ENCODE results near the gene GSDME. TPM values are rescaled to one million over a fixed set of nuclear protein-coding genes. Genes with fewer than 3 reads are reported as not detected.

The GSDME gene
- total and polyA plus RNA-seq, 8 donors: 8.3 to 16.6 (median 12.4) TPM

DNA sequence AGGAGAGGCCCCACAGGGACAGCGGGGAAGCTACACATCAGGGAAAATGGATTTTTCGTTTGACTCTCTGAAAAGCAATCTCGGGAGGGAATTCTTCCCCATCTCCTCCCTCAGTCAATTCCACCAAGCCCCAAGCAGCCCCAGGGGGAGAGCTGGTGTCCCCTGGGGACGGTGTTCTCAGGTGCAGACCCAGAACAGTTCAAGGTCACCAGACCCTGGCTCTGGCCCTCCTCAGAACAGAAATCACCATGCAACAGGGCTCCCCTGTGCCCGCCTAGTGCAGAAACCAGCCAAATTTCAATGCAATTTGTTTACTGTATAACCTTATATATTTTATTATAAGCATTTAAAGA is 34.1 kb downstream of the GSDME start:
- intact Hi-C loops (cut with DNase I): no loop called here
- H3K4me3 ChIP-seq: no peak overlapping the region
- no peak for DNase-seq
- no peaks in the 10 kb centered on the region for H3K27me3 ChIP-seq
- no peaks in the 10 kb centered on the region for H3K4me1 ChIP-seq
- H3K9me3 ChIP-seq: no peaks in the 10 kb centered on the region
- TF ChIP-seq, protein P1, sequence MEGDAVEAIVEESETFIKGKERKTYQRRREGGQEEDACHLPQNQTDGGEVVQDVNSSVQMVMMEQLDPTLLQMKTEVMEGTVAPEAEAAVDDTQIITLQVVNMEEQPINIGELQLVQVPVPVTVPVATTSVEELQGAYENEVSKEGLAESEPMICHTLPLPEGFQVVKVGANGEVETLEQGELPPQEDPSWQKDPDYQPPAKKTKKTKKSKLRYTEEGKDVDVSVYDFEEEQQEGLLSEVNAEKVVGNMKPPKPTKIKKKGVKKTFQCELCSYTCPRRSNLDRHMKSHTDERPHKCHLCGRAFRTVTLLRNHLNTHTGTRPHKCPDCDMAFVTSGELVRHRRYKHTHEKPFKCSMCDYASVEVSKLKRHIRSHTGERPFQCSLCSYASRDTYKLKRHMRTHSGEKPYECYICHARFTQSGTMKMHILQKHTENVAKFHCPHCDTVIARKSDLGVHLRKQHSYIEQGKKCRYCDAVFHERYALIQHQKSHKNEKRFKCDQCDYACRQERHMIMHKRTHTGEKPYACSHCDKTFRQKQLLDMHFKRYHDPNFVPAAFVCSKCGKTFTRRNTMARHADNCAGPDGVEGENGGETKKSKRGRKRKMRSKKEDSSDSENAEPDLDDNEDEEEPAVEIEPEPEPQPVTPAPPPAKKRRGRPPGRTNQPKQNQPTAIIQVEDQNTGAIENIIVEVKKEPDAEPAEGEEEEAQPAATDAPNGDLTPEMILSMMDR (IDR thresholded peaks at IDR 0.05): no peak
- no peak for ATAC-seq
- H3K36me3 ChIP-seq: no peaks in the 10 kb centered on the region
- no peak overlapping the region for H3K27ac ChIP-seq

DNA sequence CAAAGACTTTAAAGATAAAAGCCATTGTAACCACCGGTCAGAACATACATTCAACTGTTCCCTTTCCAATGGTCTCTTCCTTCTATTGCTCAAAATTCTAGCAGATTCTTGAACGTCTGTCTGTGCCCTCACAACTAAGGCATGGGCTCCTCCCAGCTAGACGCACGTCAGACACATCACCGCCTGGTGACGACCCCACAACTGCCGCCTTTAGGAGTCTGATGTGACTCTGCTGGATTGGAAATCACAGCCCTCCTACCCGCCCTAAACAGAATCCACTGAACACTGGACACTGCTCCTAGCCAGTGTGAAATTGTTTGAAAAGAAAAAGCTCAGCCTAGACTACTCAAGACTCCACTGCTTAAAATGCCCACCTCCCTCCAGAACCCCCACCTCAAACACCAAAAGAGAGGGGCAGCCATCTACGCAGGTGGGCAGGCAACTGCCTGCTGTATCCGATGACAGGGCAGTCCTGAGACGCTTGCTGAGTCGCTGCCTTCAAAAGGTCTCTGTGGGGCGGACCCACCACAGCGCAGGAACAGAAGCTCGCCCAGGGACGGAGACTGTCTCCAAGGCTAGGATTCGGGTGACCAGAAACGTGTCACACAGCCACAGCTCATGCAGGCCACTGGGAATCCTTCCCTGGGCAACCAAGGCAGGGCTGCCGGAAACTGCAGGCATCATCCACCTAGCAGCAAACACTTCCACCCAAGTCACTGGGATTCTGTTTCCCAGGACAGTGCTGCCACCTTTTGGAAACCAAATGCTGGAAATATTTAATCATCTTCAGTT is 34.7 kb downstream of the GSDME start:
- no peaks in the 10 kb centered on the region for H3K36me3 ChIP-seq
- no peaks in the 10 kb centered on the region for H3K4me1 ChIP-seq
- no peaks in the 10 kb centered on the region for H3K9me3 ChIP-seq
- DNase-seq: peak in 1 of 4 donors; percentile 54
- TF ChIP-seq, protein P1 (IDR thresholded peaks at IDR 0.05): no peak
- H3K27me3 ChIP-seq: no peaks in the 10 kb centered on the region
- intact Hi-C loops (cut with DNase I): no loop called here
- peak; percentile 36 for ATAC-seq
- H3K4me3 ChIP-seq: no peak overlapping the region
- H3K27ac ChIP-seq: no peak overlapping the region

DNA sequence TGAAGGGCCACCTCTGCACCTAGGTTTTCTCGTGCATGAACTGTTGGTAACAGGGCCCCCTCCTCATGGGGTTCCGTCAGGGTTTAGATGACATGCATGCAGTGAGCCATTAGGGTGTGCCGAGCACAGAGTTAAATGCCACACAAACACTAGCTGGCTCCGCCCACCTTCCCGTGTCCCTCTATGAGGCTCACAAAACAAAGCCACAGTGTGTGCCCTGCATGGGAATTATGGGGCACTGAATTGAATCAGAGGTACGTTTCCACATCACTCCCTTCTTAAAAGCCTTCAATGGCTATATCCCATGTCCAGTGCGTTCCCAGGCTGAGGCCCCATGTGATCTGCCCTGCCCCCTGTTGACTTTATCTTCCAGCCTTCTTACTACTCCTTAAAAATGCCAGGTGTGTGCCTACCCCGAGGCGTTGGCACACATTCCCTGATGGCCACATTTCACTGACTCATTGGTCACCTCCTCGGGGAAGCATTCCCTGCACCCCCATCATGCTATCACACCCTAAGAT is 35.7 kb downstream of the GSDME start:
- Histone ChIP-seq H3K9me3 (no peaks in the 10 kb centered on the region), H3K4me3 (no peak overlapping the region), H3K4me1 (no peaks in the 10 kb centered on the region), H3K27me3 (no peaks in the 10 kb centered on the region), H3K36me3 (no peaks in the 10 kb centered on the region), H3K27ac (no peak overlapping the region)
- no peak for DNase-seq
- intact Hi-C loops (cut with DNase I): no loop called here
- ATAC-seq: peak; percentile 35
- TF ChIP-seq, protein P1 (IDR thresholded peaks at IDR 0.05): no peak

DNA sequence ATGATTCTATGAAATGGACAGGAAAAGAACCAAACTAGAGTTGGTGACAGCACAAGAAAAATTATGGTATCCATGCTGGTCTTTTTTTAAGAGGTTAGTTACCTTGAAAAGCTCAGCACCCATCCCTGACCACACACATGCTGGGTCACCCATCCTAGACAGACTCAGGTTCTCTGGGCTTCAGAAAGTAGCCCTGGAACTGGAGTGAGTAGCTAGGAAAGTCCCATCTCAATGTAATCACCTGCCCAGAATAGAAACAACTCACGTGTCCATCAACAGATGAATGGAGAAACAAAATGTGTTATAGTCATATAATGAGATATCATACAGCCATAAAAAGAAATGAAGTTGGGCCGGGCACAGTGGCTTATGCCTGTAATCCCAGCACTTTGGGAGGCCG is 37.0 kb downstream of the GSDME start:
- intact Hi-C loops (cut with DNase I): no loop called here
- Histone ChIP-seq H3K27ac (no peak overlapping the region), H3K9me3 (no peaks in the 10 kb centered on the region), H3K4me3 (no peak overlapping the region), H3K36me3 (no peaks in the 10 kb centered on the region), H3K4me1 (no peaks in the 10 kb centered on the region), H3K27me3 (no peaks in the 10 kb centered on the region)
- DNase-seq: no peak
- no peak for ATAC-seq
- TF ChIP-seq, protein P1 (IDR thresholded peaks at IDR 0.05): no peak

DNA sequence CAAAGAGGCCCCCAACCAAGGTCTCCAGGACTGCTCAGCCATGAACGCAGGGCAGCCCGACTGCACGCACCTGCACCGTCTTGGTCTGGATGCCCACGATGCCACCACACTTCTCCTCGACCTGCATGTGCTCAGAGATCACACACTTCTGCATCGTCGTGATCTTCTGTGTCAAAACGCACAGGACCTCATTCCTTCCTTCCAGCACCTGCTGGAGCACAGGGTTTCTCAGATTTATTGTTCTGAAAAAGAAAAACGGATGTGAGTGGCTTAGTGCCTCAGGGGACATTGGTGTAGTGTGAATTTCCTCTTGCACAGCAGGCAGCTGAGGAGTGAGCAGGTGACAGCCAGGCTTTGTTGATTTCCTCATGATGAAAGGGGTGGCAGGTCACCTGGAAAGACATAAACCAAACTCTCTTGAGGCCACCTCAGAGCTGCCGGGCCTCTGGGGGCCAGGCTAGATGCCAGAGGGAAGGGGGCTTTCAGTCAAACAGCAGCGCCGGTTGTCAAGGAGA is 38.2 kb downstream of the GSDME start:
- H3K4me1 ChIP-seq: no peaks in the 10 kb centered on the region
- peak in 1 of 4 donors; percentile 47 for DNase-seq
- no peaks in the 10 kb centered on the region for H3K36me3 ChIP-seq
- H3K27me3 ChIP-seq: no peaks in the 10 kb centered on the region
- H3K4me3 ChIP-seq: no peak overlapping the region
- intact Hi-C loops (cut with DNase I): no loop called here
- ATAC-seq: no peak
- no peak overlapping the region for H3K27ac ChIP-seq
- TF ChIP-seq, protein P1 (IDR thresholded peaks at IDR 0.05): no peak
- H3K9me3 ChIP-seq: no peaks in the 10 kb centered on the region

Measured in left lung (tissue), 10 donors.